Upper lobe of right lung (tissue), 1 donor: ENCODE measurements around the gene ALS2CL. TPM values are rescaled to one million over a fixed set of nuclear protein-coding genes. Genes with fewer than 3 reads are reported as not detected.
"Not testable (repeated sequence)": the region's sequence is repeated elsewhere in the genome, so short reads cannot be mapped to it uniquely, and the experiment has no call there.

Experiments used
- ATAC-seq: fragments of 200-7000 bp; cut with Tn5 transposase; one replicate; pipeline ENCODE4 v1.9.1; 2020; ENCODE audit warnings: mild to moderate bottlenecking, moderate library complexity
- DNase-seq: peaks from one replicate; pipeline ENCODE4 v3.0.0-alpha.2; 2020
- H3K27ac ChIP-seq: fragments of 200-600 bp; one replicate; pipeline ENCODE4 v1.8.0; 2022
- H3K27me3 ChIP-seq: fragments of 200-600 bp; one replicate; pipeline ENCODE4 v1.8.0; 2022; ENCODE audit warnings: mild to moderate bottlenecking
- H3K36me3 ChIP-seq: fragments of 200-600 bp; one replicate; pipeline ENCODE4 v1.8.0; 2022
- H3K4me1 ChIP-seq: fragments of 200-600 bp; one replicate; pipeline ENCODE4 v1.8.0; 2022
- H3K4me3 ChIP-seq: fragments of 200-600 bp; one replicate; pipeline ENCODE4 v1.8.0; 2022; ENCODE audit warnings: mild to moderate bottlenecking
- H3K9me3 ChIP-seq: fragments of 200-600 bp; one replicate; pipeline ENCODE4 v1.8.0; 2022
- CTCF ChIP-seq: fragments of 200-600 bp; IDR thresholded peaks from one replicate; pipeline ENCODE4 v1.8.0; 2022; ENCODE audit warnings: antibody characterized with exemption
- intact Hi-C: fragments of 100-400 bp; cut with DNase I; formaldehyde crosslinking; loops from one replicate; pipeline ENCODE4 v1.11.0; 2022
- total RNA-seq: library from RNA; stranded (reverse); fragmentation: NEBNext Ultra II Directional; extraction: Animal tissue kit (Norgen Biotek cat#: 25700); gene quantifications from one replicate; pipeline ENCODE4 v1.2.1, GENCODE V29; 2021
- donor health status: DM: no; HTN: yes; CAD: no; lungs with severe emphysema.

The ALS2CL gene
- total RNA-seq, 1 donor from 2014 or later = 64.5 TPM

- no peaks in the 10 kb centered on the region for H3K36me3 ChIP-seq
- H3K27me3 ChIP-seq = no peaks in the 10 kb centered on the region
- no peaks in the 10 kb centered on the region for H3K4me1 ChIP-seq
- intact Hi-C loops = loop anchor here (5.0 kb wide), 1 partner anchor 190 kb away; no protein-coding TSS in a partner anchor
- H3K27ac ChIP-seq = no peak overlapping the region
- no peak for TF ChIP-seq CTCF
- DNase-seq = peak; percentile 52
- H3K4me3 ChIP-seq = no peak overlapping the region
- H3K9me3 ChIP-seq = no peaks in the 10 kb centered on the region
- no peak for ATAC-seq
Measured at GRCh38 chr3:46707601-46708011, 14.1 kb upstream of the ALS2CL start.

GRCh38 chr3:46706771-46707582, 13.5 kb upstream of the ALS2CL start:
- DNase-seq (peak; percentile 50), ATAC-seq (no peak)
- intact Hi-C loops = loop anchor here (5.0 kb wide), 1 partner anchor 190 kb away; no protein-coding TSS in a partner anchor
- no peaks in the 10 kb centered on the region for H3K36me3 ChIP-seq
- H3K4me1 ChIP-seq = no peaks in the 10 kb centered on the region
- H3K9me3 ChIP-seq = no peaks in the 10 kb centered on the region
- no peak overlapping the region for H3K4me3 ChIP-seq
- no peak for TF ChIP-seq CTCF
- H3K27me3 ChIP-seq = peaks cover 3% of the 10 kb centered on the region
- H3K27ac ChIP-seq = no peak overlapping the region

GRCh38 chr3:46705751-46706552, 12.5 kb upstream of the ALS2CL start:
- no peak for TF ChIP-seq CTCF
- peak; percentile 52 for DNase-seq
- intact Hi-C loops = loop anchor here (5.0 kb wide), 1 partner anchor 191 kb away; no protein-coding TSS in a partner anchor
- H3K27me3 ChIP-seq = peaks cover 13% of the 10 kb centered on the region
- no peaks in the 10 kb centered on the region for H3K9me3 ChIP-seq
- H3K4me3 ChIP-seq = no peak overlapping the region
- ATAC-seq = no peak
- H3K36me3 ChIP-seq = no peaks in the 10 kb centered on the region
- H3K4me1 ChIP-seq = peaks cover 5% of the 10 kb centered on the region
- no peak overlapping the region for H3K27ac ChIP-seq

GRCh38 chr3:46705022-46705530, 11.6 kb upstream of the ALS2CL start:
- intact Hi-C loops = loop anchor here (5.0 kb wide), 1 partner anchor 192 kb away; no protein-coding TSS in a partner anchor
- peaks cover 13% of the 10 kb centered on the region for H3K27me3 ChIP-seq
- no peaks in the 10 kb centered on the region for H3K36me3 ChIP-seq
- no peak overlapping the region for H3K4me3 ChIP-seq
- peak; percentile 98 for TF ChIP-seq CTCF
- H3K4me1 ChIP-seq = peaks cover 13% of the 10 kb centered on the region
- no peak overlapping the region for H3K27ac ChIP-seq
- H3K9me3 ChIP-seq = no peaks in the 10 kb centered on the region
- ATAC-seq (peak; percentile 89), DNase-seq (peak; percentile 80)

GRCh38 chr3:46704346-46704745, 10.9 kb upstream of the ALS2CL start:
- H3K36me3 ChIP-seq, H3K9me3 ChIP-seq, H3K4me3 ChIP-seq, H3K27ac ChIP-seq, ATAC-seq, intact Hi-C loops: not testable (repeated sequence)
- H3K4me1 ChIP-seq = peaks cover 21% of the 10 kb centered on the region
- DNase-seq = peak; percentile 35
- H3K27me3 ChIP-seq = peaks cover 13% of the 10 kb centered on the region
